GM19324 (cell line): ENCODE measurements around the gene SLC25A45.

Source experiments
- ATAC-seq: cut with Tn5 transposase; IDR thresholded peaks from one replicate; pipeline ENCODE4 v1.9.1; 2021; ENCODE audit warnings: mild to moderate bottlenecking, moderate library complexity; ENCODE audit not compliant: unreplicated experiment, low FRiP score

The SLC25A45 gene

GRCh38 chr11:65382033-65382803, at the start of gene SLC25A45:
Gene SLC25A45, minus strand, starts transcription at chr11:65382646. Its CDS starts 695 bp downstream, at chr11:65381951.
- ATAC-seq, result peak; percentile 51

DNA sequence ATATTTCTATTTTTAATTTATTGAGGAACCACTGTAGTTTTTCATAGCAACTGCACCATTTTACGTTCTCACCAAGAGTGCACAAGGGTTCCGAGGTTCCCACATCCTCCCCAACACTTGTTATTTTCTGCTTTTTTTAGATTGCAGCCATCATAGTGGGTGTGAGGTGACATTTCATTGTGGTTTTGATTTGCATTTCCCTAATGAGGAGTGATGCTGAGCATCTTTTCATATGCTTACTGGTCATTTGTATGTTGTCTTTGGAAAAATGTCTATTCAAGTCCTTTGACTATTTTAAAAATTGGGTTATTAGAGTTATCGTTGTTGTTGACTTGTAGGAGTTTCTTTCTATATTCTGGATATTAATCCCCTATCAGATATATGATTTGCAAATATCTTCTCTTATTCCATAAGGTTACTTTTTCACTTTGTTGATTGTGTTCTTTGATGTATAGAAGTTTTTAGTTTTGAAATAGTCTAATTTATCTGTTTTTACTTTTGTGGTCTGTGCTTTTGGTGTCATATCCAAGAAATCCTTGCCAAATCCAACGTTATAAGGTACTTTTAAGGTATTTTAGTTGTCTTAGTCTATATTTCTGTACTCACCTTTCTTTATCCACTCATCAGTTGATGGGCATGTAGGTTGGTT, 49.1 kb upstream of the SLC25A45 start:
- peak; percentile 44 for ATAC-seq

GRCh38 chr11:65430406-65431217, 48.2 kb upstream of the SLC25A45 start:
- ATAC-seq, result no peak

DNA sequence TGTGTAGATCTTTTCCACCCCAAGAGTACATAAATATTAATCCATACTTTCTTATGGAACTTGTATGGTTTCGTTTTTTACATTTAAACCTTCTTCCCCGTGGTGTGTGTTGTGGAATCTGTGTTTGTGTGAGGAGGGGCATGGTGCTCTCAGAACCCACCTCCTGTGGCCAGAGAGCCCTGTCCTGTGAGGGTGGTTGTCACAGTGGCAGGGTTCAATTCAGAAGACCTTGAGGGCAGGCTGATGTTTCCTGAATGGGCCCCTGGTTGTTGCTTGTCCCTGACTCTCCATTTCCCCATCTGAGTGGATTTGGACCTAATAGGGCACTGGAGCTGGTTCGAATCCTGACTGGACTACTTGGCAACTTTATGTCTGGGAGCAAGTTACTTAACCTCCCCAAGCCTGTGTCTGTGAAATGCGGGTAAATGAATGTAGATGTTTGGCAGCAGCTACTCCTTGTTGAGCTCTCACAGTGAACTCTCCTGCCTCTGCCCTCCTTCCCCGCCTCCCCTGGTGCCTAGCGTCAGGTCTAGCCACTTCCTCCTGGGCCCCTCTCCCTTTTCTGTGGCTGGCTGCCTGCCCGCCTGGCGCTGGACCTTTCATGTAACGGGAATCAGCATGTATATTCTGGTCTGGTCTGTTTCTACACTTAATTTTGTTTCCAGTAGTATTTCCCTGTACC, 47.4 kb upstream of the SLC25A45 start:
- ATAC-seq, result no peak

DNA sequence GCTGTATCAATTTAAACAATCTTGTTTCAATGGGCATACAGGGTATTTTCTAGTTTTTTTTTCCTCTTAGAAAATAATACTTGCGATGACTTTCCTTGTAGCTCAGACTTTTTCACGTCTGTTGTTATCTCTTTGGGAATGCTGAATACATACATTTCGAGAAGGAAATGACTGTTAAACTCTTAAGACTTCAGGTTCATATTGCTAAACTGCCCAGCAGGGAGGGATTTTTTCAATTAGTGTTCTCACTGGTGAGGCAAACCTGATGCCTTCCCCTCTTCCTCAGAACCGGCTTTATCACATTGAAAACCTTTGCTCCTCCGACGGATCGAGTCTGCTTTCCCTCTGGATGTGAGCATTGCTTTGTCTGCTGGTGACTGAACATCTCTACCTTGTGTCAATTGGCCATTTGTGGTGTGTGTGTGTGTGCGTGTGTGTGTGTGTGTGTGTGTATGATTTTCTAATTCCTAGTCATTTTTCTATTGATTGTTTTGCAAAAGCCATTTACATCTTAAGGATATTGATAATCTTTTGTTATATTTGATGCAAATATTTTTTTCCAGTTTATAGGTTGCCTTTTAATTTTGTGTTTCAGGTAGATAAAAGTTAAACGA, 46.7 kb upstream of the SLC25A45 start:
- ATAC-seq, result no peak

- ATAC-seq, result no peak
Observed at GRCh38 chr11:65428578-65429067, 46.2 kb upstream of the SLC25A45 start.

GRCh38 chr11:65427691-65428577, 45.5 kb upstream of the SLC25A45 start:
- no peak for ATAC-seq

DNA sequence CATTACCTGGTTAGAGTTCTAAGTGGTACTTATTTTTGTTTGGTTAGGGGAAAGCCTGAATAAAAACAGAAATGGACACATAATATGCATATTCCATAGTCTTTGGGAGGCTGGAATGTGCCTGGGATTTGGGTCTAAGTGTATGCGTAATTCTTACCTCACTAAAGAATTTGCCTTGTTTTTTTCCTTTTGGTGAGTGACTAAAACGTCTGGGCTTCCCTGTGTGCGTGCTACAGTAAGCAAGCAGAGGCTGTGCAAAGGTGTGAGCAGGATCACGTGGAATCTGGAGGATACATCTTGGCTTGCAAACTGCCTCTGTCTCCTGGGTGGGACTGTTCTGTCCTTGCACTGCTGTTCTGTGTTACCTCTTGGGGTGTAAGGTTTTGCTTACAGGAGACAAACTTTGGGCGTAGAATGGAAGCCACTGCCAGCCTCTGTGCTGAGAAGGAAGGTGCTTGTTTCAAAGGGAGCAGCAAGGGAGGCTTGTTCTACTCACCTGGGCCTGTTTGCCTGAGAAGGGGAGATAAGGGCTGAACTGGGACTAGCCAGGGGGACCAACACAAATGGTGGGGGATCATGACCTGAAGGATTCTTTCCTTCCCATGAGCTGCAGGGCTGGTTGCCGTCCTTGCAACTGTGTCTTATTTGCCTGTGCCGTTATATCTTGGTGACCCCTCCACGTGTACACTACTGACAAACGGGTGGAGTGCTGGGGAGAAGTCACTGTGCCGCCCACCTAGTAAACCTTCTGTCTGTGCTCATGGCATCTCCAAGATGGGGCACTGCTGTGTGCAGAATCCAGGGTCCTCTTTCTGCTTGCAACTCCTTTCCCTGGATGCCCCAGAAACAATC, 44.6 kb upstream of the SLC25A45 start:
- no peak for ATAC-seq

DNA sequence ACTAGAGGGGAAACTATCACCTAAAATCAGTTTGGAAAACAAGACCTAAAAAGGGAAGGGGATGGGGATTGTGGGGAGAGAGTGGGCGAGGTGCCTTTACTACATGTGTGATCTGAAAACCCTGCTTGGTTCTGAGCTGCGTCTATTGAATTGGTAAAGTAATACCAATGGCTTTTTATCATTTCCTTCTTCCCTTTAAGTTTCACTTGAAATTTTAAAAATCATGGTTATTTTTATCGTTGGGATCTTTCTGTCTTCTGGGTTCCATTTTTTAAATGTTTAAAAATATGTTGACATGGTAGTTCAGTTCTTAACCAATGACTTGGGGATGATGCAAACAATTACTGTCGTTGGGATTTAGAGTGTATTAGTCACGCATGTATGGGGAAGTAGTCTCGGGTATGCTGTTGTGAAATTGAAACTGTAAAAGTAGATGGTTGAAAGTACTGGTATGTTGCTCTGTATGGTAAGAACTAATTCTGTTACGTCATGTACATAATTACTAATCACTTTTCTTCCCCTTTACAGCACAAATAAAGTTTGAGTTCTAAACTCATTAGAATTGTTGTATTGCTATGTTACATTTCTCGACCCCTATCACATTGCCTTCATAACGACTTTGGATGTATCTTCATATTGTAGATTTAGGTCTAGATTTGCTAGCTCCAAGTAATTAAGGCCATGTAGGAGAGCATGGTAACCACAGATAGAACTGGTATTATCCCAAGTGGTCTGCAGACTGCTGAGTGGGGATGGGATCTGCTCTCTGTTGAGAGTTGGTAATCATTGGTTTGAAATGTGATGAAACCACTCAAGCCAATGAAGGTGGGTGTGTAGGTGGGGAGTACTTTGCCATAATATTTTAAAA, 43.8 kb upstream of the SLC25A45 start:
- ATAC-seq, result no peak

- ATAC-seq, result no peak
Observed at GRCh38 chr11:65425105-65425970, 42.9 kb upstream of the SLC25A45 start.

GRCh38 chr11:65424205-65425104, 42.0 kb upstream of the SLC25A45 start:
- ATAC-seq, result no peak

GRCh38 chr11:65423516-65424204, 41.2 kb upstream of the SLC25A45 start:
- no peak for ATAC-seq

GRCh38 chr11:65422633-65423515, 40.4 kb upstream of the SLC25A45 start, which contains the start of gene NEAT1:
Gene NEAT1, plus strand, starts transcription at chr11:65422798.
- ATAC-seq, result no peak
